ENCODE measurements around the gene ZDHHC16. TPM values are rescaled to one million over a fixed set of nuclear protein-coding genes. Genes with fewer than 3 reads are reported as not detected.

ZDHHC16 gene
- polyA plus RNA-seq, 3 donors, result 16.3 to 26.4 (median 24.1) TPM

DNA sequence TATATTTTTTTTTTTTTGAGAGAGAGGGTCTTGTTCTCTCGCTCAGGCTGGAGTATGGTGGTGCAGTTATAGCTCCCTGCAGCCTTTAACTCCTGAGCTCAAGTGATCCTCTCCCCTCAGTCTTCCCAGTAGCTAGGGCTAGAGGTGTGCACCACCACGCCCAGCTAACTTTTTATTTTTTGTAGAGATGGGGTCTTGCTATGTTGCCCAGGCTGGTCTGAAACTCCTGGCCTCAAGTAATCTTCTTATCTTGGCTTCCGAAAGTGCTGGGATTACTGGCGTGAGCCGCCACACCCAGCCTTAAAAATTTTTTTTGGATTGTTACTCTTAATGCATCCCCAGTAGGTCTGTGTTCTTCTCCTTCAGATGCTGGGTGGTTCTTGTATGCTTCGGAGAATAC, 56.9 kb downstream of the ZDHHC16 start:
- Histone ChIP-seq H3K4me1 (ENCODE audit: control insufficient read depth in 1 of 2, insufficient read depth in 2 of 2, low read length in 2 of 2) (peaks cover 29 to 50% of the 10 kb centered on the region in 2 donors), H3K27ac (ENCODE audit: low read depth in 1 of 2, low read length in 2 of 2) (no peak overlapping the region), H3K4me3 (replicated peaks in 1 of 3; ENCODE audit: low read depth in 2 of 3, low read length in 3 of 3) (no peak overlapping the region), H3K4me2 (replicated peaks; ENCODE audit: extremely low read depth, low read length, poor library complexity, severe bottlenecking) (no peak overlapping the region), H3K36me3 (replicated peaks in 1 of 2; ENCODE audit: control insufficient read depth in 1 of 2, insufficient read depth in 2 of 2, low read length in 2 of 2) (no peaks in the 10 kb centered on the region), H2AFZ (ENCODE audit: insufficient read depth, low read depth, low read length, poor library complexity, severe bottlenecking) (no peak overlapping the region), H3K27me3 (ENCODE audit: control insufficient read depth in 2 of 2, insufficient read depth in 2 of 2, low read length in 2 of 2) (no peaks in the 10 kb centered on the region), H3K79me2 (ENCODE audit: insufficient read depth, low read length) (peaks cover 37% of the 10 kb centered on the region), H4K20me1 (ENCODE audit: insufficient read depth, low read length) (peaks cover 74% of the 10 kb centered on the region), H3K9me3 (replicated peaks in 1 of 2; ENCODE audit: control insufficient read depth in 1 of 2, insufficient read depth in 1 of 2, low read length in 2 of 2) (no peaks in the 10 kb centered on the region), H3K9ac (ENCODE audit: insufficient read depth, low read length, poor library complexity, severe bottlenecking) (no peak overlapping the region)
- intact Hi-C loops (cut with micrococcal nuclease), result loop anchor here in 1 of 2 donors (5.0 kb wide), 2 partner anchors 49 to 129 kb away; partner anchors contain the start of gene MORN4
- Mint-ChIP-seq H3K36me3 (peaks cover 0 to 13% of the 10 kb centered on the region in 2 donors), H3K4me3 (no peak overlapping the region), H3K27ac (peak overlapping the region in 1 of 7 donors; percentile 19), H3K27me3 (ENCODE audit: low read depth in 3 of 3) (peaks cover 0 to 2% (median 0%) of the 10 kb centered on the region in 3 donors), H3K4me1 (peaks cover 42% of the 10 kb centered on the region), H3K9me3 (peaks cover 0 to 1% (median 0%) of the 10 kb centered on the region in 7 donors)
- WGBS (ENCODE audit: insufficient coverage), result 100% methylated on average over 1 of the region's 6 CpGs
- TF ChIP-seq, protein P1, sequence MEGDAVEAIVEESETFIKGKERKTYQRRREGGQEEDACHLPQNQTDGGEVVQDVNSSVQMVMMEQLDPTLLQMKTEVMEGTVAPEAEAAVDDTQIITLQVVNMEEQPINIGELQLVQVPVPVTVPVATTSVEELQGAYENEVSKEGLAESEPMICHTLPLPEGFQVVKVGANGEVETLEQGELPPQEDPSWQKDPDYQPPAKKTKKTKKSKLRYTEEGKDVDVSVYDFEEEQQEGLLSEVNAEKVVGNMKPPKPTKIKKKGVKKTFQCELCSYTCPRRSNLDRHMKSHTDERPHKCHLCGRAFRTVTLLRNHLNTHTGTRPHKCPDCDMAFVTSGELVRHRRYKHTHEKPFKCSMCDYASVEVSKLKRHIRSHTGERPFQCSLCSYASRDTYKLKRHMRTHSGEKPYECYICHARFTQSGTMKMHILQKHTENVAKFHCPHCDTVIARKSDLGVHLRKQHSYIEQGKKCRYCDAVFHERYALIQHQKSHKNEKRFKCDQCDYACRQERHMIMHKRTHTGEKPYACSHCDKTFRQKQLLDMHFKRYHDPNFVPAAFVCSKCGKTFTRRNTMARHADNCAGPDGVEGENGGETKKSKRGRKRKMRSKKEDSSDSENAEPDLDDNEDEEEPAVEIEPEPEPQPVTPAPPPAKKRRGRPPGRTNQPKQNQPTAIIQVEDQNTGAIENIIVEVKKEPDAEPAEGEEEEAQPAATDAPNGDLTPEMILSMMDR (IDR thresholded peaks at IDR 0.05), result no peak
- no peak for DNase-seq

- no peak overlapping the region for H2AFZ ChIP-seq (ENCODE audit: insufficient read depth, low read depth, low read length, poor library complexity, severe bottlenecking)
- H3K27ac Mint-ChIP-seq, result no peak overlapping the region
- H3K4me1 ChIP-seq (ENCODE audit: control insufficient read depth in 1 of 2, insufficient read depth in 2 of 2, low read length in 2 of 2), result peaks cover 29 to 50% of the 10 kb centered on the region in 2 donors
- TF ChIP-seq, protein P1 (IDR thresholded peaks at IDR 0.05), result no peak
- peaks cover 42% of the 10 kb centered on the region for H3K4me1 Mint-ChIP-seq
- H3K4me3 Mint-ChIP-seq, result no peak overlapping the region
- H3K36me3 ChIP-seq (replicated peaks in 1 of 2; ENCODE audit: control insufficient read depth in 1 of 2, insufficient read depth in 2 of 2, low read length in 2 of 2), result no peaks in the 10 kb centered on the region
- H3K4me2 ChIP-seq (replicated peaks; ENCODE audit: extremely low read depth, low read length, poor library complexity, severe bottlenecking), result no peak overlapping the region
- peaks cover 0 to 2% (median 0%) of the 10 kb centered on the region in 3 donors for H3K27me3 Mint-ChIP-seq (ENCODE audit: low read depth in 3 of 3)
- H3K9me3 ChIP-seq (replicated peaks in 1 of 2; ENCODE audit: control insufficient read depth in 1 of 2, insufficient read depth in 1 of 2, low read length in 2 of 2), result no peaks in the 10 kb centered on the region
- H3K79me2 ChIP-seq (ENCODE audit: insufficient read depth, low read length), result peaks cover 35% of the 10 kb centered on the region
- H3K9ac ChIP-seq (ENCODE audit: insufficient read depth, low read length, poor library complexity, severe bottlenecking), result no peak overlapping the region
- DNase-seq, result peak; percentile 18 to 30 (median 22)
- H3K36me3 Mint-ChIP-seq, result peaks cover 0 to 15% of the 10 kb centered on the region in 2 donors
- H3K9me3 Mint-ChIP-seq, result peaks cover 0 to 1% (median 0%) of the 10 kb centered on the region in 7 donors
- no peak overlapping the region for H3K27ac ChIP-seq (ENCODE audit: low read depth in 1 of 2, low read length in 2 of 2)
- H3K4me3 ChIP-seq (replicated peaks in 1 of 3; ENCODE audit: low read depth in 2 of 3, low read length in 3 of 3), result no peak overlapping the region
- WGBS (ENCODE audit: insufficient coverage), result 20% methylated on average over 1 of the region's 3 CpGs
- intact Hi-C loops (cut with micrococcal nuclease), result loop anchor here in 1 of 2 donors (5.0 kb wide), 2 partner anchors 49 to 129 kb away; partner anchors contain the start of gene MORN4
- H4K20me1 ChIP-seq (ENCODE audit: insufficient read depth, low read length), result peaks cover 79% of the 10 kb centered on the region
- H3K27me3 ChIP-seq (ENCODE audit: control insufficient read depth in 2 of 2, insufficient read depth in 2 of 2, low read length in 2 of 2), result no peaks in the 10 kb centered on the region
Measured at GRCh38 chr10:97503406-97503805, 57.4 kb downstream of the ZDHHC16 start.
